Measurements from ENCODE around the gene COX5A.

Gene COX5A

DNA sequence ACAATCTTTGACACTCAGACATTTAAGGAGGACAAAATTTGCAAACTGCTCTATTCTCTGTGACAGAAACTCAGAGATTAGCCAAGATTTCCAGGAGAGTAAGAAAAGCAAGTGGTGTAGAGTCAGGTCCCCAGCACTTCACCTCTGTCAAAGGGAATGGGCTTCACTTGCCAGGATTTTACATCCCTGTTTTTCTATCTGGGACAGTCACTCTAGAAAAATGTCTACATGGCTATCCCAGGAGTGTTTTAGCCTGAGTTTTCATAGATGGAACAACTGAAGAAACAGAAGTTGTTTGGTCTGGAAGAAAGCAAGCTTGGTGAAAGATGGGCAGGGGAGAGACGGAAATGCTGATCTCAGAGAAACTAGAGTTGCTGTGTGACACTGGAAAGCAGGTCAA is 34.2 kb downstream of the COX5A start:
- TF ChIP-seq ARNT (IDR thresholded peaks at IDR 0.05) = no peak
- TF ChIP-seq NFRKB (IDR thresholded peaks at IDR 0.05) = no peak
- TF ChIP-seq, protein P1, sequence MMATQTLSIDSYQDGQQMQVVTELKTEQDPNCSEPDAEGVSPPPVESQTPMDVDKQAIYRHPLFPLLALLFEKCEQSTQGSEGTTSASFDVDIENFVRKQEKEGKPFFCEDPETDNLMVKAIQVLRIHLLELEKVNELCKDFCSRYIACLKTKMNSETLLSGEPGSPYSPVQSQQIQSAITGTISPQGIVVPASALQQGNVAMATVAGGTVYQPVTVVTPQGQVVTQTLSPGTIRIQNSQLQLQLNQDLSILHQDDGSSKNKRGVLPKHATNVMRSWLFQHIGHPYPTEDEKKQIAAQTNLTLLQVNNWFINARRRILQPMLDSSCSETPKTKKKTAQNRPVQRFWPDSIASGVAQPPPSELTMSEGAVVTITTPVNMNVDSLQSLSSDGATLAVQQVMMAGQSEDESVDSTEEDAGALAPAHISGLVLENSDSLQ (IDR thresholded peaks at IDR 0.05) = no peak
- TF ChIP-seq BHLHE40 (IDR thresholded peaks at IDR 0.05; ENCODE audit: borderline replicate concordance) = no peak
- TF ChIP-seq HDGF (IDR thresholded peaks at IDR 0.05; ENCODE audit: borderline replicate concordance) = no peak
- no peak for TF ChIP-seq ZNF384 (IDR thresholded peaks at IDR 0.05)
- no peak for TF ChIP-seq FOXK2 (IDR thresholded peaks at IDR 0.05)
- no peak for TF ChIP-seq FOXM1 (IDR thresholded peaks at IDR 0.05; ENCODE audit: borderline replicate concordance)
- TF ChIP-seq SUZ12 (IDR thresholded peaks at IDR 0.05) = no peak
- no peak for TF ChIP-seq L3MBTL2 (conservative IDR thresholded peaks at IDR 0.05)
- no peak for TF ChIP-seq FOXA1 (IDR thresholded peaks at IDR 0.05)
- DNase-seq (ENCODE audit: extremely low spot score) = no peak
- POLR2A ChIA-PET = interaction anchor here (0.9 to 3.4 kb wide), 4 partner anchors 10 to 47 kb away, joined by 3 to 12 read pairs (median 5); partner anchors contain the start of genes COX5A and MPI

DNA sequence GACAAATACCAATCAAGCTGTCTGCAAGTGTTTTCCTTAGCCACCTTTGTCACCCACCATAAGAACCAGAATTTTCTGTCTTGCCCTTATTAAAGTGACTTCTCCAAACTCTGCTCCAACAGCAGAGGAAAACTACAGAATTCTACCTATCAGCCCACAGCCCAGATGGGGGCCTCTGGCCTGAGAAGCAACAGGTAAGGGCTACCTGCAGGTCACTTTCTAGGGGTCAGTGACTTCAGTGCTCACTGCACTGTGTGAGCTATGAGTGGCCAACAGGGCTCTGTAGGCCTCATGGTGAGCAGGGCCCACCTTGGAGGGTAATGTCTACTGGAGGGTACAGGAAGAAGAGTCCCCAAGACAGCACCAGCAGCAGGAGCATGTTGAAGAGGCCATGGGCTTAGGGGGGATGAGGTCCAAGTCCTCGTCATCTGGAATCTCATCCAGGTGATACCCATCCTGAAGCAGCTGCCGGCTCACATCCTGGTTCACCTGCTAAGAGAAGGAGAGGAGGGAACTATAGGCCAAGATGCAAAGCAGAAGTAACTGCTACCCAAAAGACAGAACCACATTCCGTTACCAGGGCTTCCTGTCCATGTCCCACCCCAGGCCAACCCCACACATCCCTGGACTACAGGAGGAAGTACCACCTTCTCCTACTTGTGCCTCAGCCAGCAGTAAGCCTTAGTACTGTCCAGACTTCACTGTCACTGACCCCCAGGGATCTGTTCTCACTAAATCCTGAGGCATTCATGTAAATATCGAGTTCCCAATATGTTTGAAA is 35.4 kb downstream of the COX5A start:
- no peak for DNase-seq (ENCODE audit: extremely low spot score)
- CTCF ChIA-PET = interaction anchor here (0.5 to 2.0 kb wide), 29 partner anchors 8 to 302 kb away, joined by 3 to 13 read pairs (median 4); partner anchors contain the start of genes CYP1A1, MPI, RPP25 and SCAMP2
- no peak for TF ChIP-seq TARDBP (IDR thresholded peaks at IDR 0.05)

More for the DNA sequence above, 34.2 kb downstream of the COX5A start:
- CTCF ChIA-PET = interaction anchor here (0.7 kb wide), 2 partner anchors 47 to 256 kb away, joined by 3 to 4 read pairs; no protein-coding TSS in a partner anchor

DNA sequence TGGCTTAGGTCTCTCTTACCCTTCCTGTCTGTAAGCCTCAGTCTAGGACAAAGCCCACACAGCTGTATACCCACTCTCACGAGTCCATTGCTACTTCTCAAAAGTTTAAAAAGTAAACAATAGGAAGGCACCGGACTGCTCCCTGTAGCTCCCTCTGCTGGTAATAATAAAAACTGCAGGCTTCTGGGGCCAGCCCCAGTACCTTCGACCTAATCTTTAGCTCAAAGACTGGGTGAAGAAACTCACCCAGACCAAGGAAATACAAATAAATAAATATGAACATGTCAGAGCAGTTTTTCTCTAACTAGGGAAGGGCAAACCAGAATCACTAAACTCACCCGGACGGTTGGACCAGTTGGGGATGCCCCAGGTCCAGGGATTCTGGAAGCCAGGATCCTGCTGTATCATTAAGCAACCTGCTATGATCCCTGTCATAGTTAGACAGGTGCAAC is 36.2 kb downstream of the COX5A start:
- DNase-seq (ENCODE audit: extremely low spot score) = peak; percentile 81
- ChIA-PET CTCF (interaction anchor here (0.5 to 2.0 kb wide), 37 partner anchors 8 to 408 kb away, joined by 3 to 13 read pairs (median 4); partner anchors contain the start of genes CPLX3, CYP1A1, MPI and RPP25), POLR2A (interaction anchor here (0.6 to 4.7 kb wide), 14 partner anchors 9 to 130 kb away, joined by 3 to 34 read pairs (median 4); partner anchors contain the start of genes COX5A, MPI, RPP25 and ULK3)
- TF ChIP-seq SP1 (IDR thresholded peaks at IDR 0.05) (no peak), CTBP1 (IDR thresholded peaks at IDR 0.05; ENCODE audit: borderline replicate concordance) (no peak), ZNF384 (IDR thresholded peaks at IDR 0.05) (no peak), ELF4 (IDR thresholded peaks at IDR 0.05) (no peak)

More for the DNA sequence above, 35.4 kb downstream of the COX5A start:
- POLR2A ChIA-PET = interaction anchor here (0.5 to 4.7 kb wide), 11 partner anchors 8 to 131 kb away, joined by 3 to 34 read pairs (median 5); partner anchors contain the start of genes MPI, RPP25 and ULK3

DNA sequence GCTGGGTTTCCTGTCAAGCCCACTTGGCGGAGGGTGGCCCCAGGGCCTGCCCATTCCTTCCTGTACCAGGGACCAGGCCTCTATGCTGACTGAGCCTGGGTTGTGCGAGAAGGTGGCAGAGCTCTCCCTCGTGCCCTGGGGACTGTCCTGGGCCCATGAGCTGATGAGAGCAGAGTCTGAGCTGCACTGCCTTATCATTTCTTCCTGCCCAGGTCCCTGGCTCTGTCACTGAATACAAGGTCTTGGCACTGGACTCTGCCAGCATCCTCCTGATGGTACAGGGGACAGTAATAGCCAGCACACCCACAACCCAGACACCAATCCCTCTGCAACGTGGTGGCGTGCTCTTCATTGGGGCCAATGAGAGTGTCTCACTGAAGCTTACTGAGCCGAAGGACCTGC is 40.6 kb downstream of the COX5A start:
- POLR2A ChIA-PET = interaction anchor here (0.9 to 3.7 kb wide), 6 partner anchors 8 to 116 kb away, joined by 3 to 25 read pairs (median 6); partner anchors contain the start of genes COX5A, CSK, FAM219B and MPI
- CTCF ChIA-PET = interaction anchor here (0.5 to 1.3 kb wide), 3 partner anchors 15 to 528 kb away, joined by 3 to 5 read pairs (median 3); no protein-coding TSS in a partner anchor
- DNase-seq (ENCODE audit: extremely low spot score) = no peak
- no peak for TF ChIP-seq HDGF (IDR thresholded peaks at IDR 0.05; ENCODE audit: borderline replicate concordance)
- no peak for TF ChIP-seq FOXM1 (IDR thresholded peaks at IDR 0.05; ENCODE audit: borderline replicate concordance)
- TF ChIP-seq CTBP1 (IDR thresholded peaks at IDR 0.05; ENCODE audit: borderline replicate concordance) = no peak
- no peak for TF ChIP-seq SP1 (IDR thresholded peaks at IDR 0.05)
- no peak for TF ChIP-seq TARDBP (IDR thresholded peaks at IDR 0.05)
- TF ChIP-seq NFRKB (IDR thresholded peaks at IDR 0.05) = no peak
- no peak for TF ChIP-seq LEF1 (IDR thresholded peaks at IDR 0.05; ENCODE audit: borderline replicate concordance)
- no peak for TF ChIP-seq L3MBTL2 (conservative IDR thresholded peaks at IDR 0.05)
- TF ChIP-seq, protein P1 (IDR thresholded peaks at IDR 0.05) = no peak
- TF ChIP-seq ELF4 (IDR thresholded peaks at IDR 0.05) = no peak
- TF ChIP-seq SUZ12 (IDR thresholded peaks at IDR 0.05) = no peak
- no peak for TF ChIP-seq FOXA1 (IDR thresholded peaks at IDR 0.05)
- TF ChIP-seq FOXK2 (IDR thresholded peaks at IDR 0.05) = no peak
- TF ChIP-seq ZNF384 (IDR thresholded peaks at IDR 0.05) = no peak
- TF ChIP-seq ARNT (IDR thresholded peaks at IDR 0.05) = no peak
- TF ChIP-seq BHLHE40 (IDR thresholded peaks at IDR 0.05; ENCODE audit: borderline replicate concordance) = no peak

DNA sequence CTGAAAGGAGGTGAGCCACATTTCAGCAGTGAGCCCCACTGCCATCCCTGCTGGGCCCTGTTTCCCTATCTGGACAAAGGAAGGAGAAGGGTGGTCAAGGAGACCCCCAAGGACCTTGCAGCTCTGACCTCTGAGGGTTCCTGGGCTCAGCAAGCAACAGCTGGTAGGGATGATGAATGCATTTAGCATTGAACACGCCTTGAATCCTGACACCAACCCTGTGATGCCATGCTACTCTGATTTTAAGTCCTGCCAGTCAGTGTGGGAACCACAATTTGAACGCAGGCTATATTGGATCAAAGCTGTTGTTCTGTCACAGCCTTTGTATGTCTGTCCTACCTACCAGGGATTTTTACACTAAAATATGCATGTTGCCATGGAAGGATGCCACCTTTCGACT is 41.6 kb downstream of the COX5A start:
- DNase-seq (ENCODE audit: extremely low spot score) = no peak
- ChIA-PET POLR2A (interaction anchor here (1.2 to 3.7 kb wide), 2 partner anchors 10 to 52 kb away, joined by 4 to 25 read pairs; partner anchors contain the start of gene FAM219B), CTCF (no interaction called here)
- TF ChIP-seq L3MBTL2 (conservative IDR thresholded peaks at IDR 0.05) (no peak), NFRKB (IDR thresholded peaks at IDR 0.05) (no peak), BHLHE40 (IDR thresholded peaks at IDR 0.05; ENCODE audit: borderline replicate concordance) (no peak), SP1 (IDR thresholded peaks at IDR 0.05) (no peak), CTBP1 (IDR thresholded peaks at IDR 0.05; ENCODE audit: borderline replicate concordance) (no peak), FOXA1 (IDR thresholded peaks at IDR 0.05) (no peak), ARNT (IDR thresholded peaks at IDR 0.05) (no peak), LEF1 (IDR thresholded peaks at IDR 0.05; ENCODE audit: borderline replicate concordance) (no peak), ZNF384 (IDR thresholded peaks at IDR 0.05) (no peak), ELF4 (IDR thresholded peaks at IDR 0.05) (no peak), TARDBP (IDR thresholded peaks at IDR 0.05) (no peak), FOXM1 (IDR thresholded peaks at IDR 0.05; ENCODE audit: borderline replicate concordance) (no peak), SUZ12 (IDR thresholded peaks at IDR 0.05) (no peak), HDGF (IDR thresholded peaks at IDR 0.05; ENCODE audit: borderline replicate concordance) (no peak), FOXK2 (IDR thresholded peaks at IDR 0.05) (no peak)
- TF ChIP-seq, protein P1 (IDR thresholded peaks at IDR 0.05) = no peak

Measured in HEK293T (cell line).